ENCODE measurements around the gene SMURF1.
A peak's percentile ranks its signal among the peaks of the same experiment; 100 is the strongest.
"Not testable (repeated sequence)": the region's sequence is repeated elsewhere in the genome, so short reads cannot be mapped to it uniquely, and the experiment has no call there.

Gene SMURF1

DNA sequence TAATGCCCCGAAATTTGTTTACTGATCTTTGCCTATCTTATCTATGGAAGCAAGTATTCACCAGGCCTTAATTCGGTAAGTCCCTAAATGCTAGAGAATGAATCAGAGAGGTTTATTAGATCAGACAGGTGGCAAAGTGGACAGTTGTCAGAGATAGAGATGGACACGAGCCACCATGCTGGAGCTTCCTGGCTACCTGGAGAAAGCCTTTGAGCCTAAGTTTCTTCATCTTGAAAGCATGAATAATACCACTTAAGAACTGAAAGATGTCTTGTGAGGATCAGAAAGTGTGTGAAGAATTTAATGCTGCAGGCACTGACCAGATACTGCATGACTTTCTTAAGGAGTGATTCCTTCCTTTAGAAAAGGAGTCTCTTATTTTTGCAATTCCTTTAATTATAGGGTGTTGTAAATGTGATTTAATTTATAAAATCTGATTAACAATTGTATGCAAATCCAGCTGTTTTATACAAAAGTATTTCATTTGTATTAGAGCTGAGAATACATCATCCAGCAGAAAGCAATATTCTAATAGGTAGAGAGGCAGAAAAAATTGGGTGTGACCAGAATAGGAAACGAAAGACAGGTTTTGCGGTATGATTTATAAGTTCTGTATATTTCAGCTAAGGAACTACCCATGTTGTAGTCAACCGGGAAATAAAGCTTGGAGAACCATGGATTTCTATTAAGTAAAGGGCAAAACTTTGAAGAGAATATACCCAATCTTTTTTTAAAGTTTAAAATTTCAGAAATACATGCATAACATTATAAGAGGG is 82.7 kb downstream of the SMURF1 start:
- no peak for ATAC-seq (replicated peaks)
- no peak overlapping the region for H3K4me3 Mint-ChIP-seq
- peaks cover 2 to 8% of the 10 kb centered on the region in 2 donors for H3K36me3 Mint-ChIP-seq
- peaks cover 2 to 23% of the 10 kb centered on the region in 2 donors for H3K4me1 Mint-ChIP-seq
- H3K27ac Mint-ChIP-seq: peak overlapping the region; percentile 3
- H3K9me3 Mint-ChIP-seq: no peaks in the 10 kb centered on the region
- no peak for DNase-seq
- no peaks in the 10 kb centered on the region for H3K27me3 Mint-ChIP-seq

DNA sequence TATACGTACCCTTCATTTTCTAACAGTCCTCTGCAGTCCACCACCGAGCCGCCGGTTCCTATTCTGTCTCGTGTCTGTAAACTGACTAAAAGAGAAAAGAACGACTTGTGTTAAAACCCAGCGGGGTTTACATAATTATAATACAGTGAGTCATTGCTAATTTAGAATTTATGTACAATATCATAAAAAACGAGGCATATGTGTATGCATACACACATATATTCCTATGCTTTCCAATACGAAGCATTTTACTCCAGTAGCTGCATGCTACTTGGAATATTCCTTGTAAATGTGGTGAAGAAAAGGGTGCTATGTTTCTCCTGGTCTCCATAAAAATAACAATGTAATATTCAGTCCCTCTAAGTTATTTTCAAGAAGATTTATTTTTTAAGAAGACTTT is 89.1 kb downstream of the SMURF1 start:
- Mint-ChIP-seq H3K4me1 (peaks cover 3 to 10% of the 10 kb centered on the region in 2 donors), H3K4me3 (no peak overlapping the region), H3K36me3 (peaks cover 17 to 35% of the 10 kb centered on the region in 2 donors), H3K27ac (no peak overlapping the region), H3K9me3 (no peaks in the 10 kb centered on the region), H3K27me3 (no peaks in the 10 kb centered on the region)
- DNase-seq (no peak), ATAC-seq (replicated peaks) (no peak)

DNA sequence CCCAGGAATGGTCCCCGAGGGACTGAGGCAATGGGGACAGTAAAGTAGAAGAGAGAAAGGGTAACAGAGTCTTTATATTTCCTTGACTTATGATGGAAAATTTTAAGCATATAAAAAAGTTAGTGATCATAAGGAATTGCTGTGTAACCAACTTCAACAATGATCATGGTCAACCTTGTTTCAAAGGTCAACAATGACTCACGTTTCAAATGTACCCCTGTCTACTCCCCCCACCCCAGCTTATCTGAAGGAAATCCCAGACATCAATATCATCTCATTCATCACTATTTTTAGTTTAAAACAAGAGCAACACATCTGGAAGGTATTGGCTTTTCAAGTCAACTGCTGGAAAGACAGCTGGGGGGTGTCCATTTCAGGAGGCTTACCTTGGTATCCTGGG is 92.9 kb downstream of the SMURF1 start:
- H3K4me3 Mint-ChIP-seq: no peak overlapping the region
- DNase-seq (no peak), ATAC-seq (replicated peaks) (no peak)
- no peaks in the 10 kb centered on the region for H3K9me3 Mint-ChIP-seq
- peaks cover 3 to 10% of the 10 kb centered on the region in 2 donors for H3K4me1 Mint-ChIP-seq
- H3K27ac Mint-ChIP-seq: no peak overlapping the region
- H3K36me3 Mint-ChIP-seq: peaks cover 33 to 50% of the 10 kb centered on the region in 2 donors
- H3K27me3 Mint-ChIP-seq: no peaks in the 10 kb centered on the region

DNA sequence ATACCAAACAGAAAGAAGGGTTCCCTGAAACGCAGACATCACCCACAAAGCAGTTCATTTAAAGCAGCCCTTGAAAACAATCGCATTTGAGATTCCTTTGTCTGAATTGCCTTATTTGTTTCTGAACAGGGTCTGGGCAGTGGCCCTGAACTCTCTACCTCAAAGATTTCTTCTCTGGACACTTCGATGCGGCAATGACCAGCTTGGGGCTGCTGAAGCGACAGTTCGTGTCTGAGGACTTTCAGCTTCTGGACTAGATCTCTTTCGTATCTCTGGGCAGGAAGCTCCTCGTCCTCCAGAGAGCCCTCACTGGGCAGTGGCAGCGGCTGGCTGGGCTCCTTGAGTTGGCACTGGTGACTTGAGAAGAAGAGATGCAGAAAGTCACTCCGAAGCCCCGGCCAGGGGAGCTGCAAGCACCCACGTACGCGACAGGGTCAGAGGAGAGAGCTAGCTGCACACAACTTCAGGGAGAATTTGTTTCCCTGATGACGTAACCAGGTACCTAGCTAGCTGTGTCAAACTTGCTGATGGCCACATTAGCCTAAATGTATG is 96.3 kb downstream of the SMURF1 start:
- Mint-ChIP-seq H3K27me3 (no peaks in the 10 kb centered on the region), H3K4me1 (peaks cover 6 to 10% of the 10 kb centered on the region in 2 donors), H3K36me3 (peaks cover 54 to 56% of the 10 kb centered on the region in 2 donors), H3K9me3 (no peaks in the 10 kb centered on the region), H3K4me3 (no peak overlapping the region), H3K27ac (peak overlapping the region; percentile 31)
- no peak for ATAC-seq (replicated peaks)
- DNase-seq: no peak

DNA sequence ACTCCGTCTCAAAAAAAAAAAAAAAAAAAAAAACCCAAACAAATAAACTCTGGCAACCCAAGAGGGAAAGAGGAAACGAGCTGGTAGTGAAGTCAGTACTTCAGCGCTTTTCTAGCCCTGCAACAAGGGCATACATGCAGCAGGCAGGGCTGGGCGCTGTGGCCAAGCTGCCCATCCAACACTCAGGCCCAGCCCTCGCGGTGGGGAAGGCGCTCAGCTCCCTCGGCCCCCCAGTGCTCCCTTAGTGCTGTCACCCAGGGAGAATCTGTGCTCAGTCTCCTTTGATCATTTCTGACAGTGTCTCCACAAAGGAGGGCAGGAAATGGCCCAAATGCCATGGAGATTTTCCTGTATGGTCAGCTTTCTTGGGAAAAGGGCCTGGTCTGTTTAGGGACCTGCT is 97.2 kb downstream of the SMURF1 start:
- H3K4me1 Mint-ChIP-seq: peaks cover 6 to 10% of the 10 kb centered on the region in 2 donors
- no peaks in the 10 kb centered on the region for H3K27me3 Mint-ChIP-seq
- no peak overlapping the region for H3K4me3 Mint-ChIP-seq
- H3K9me3 Mint-ChIP-seq: no peaks in the 10 kb centered on the region
- H3K27ac Mint-ChIP-seq: peak overlapping the region; percentile 65
- DNase-seq (no peak), ATAC-seq (replicated peaks) (no peak)
- H3K36me3 Mint-ChIP-seq: peaks cover 49 to 53% of the 10 kb centered on the region in 2 donors

DNA sequence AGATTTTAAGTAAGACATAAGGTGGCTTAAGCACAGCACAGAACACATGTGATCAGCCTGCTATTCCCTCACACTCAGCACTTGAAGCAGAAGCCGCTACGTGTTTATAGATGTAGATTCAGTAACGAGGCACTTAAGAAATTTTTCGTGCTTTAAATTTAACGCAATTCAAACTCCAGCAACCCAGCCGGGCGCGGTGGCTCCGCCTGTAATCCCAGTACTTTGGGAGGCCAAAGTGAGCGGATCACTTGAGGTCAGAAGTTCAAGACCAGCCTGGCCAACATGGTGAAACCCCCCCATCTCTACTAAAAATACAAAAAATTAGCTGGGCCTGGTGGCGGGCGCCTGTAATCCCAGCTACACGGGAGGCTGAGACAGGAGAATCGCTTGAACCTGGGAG is 97.6 kb downstream of the SMURF1 start:
- ATAC-seq (replicated peaks); H3K4me3 Mint-ChIP-seq; DNase-seq; H3K4me1 Mint-ChIP-seq; H3K27ac Mint-ChIP-seq; H3K9me3 Mint-ChIP-seq; H3K27me3 Mint-ChIP-seq: not testable (repeated sequence)
- peaks cover 49 to 51% of the 10 kb centered on the region in 2 donors for H3K36me3 Mint-ChIP-seq

DNA sequence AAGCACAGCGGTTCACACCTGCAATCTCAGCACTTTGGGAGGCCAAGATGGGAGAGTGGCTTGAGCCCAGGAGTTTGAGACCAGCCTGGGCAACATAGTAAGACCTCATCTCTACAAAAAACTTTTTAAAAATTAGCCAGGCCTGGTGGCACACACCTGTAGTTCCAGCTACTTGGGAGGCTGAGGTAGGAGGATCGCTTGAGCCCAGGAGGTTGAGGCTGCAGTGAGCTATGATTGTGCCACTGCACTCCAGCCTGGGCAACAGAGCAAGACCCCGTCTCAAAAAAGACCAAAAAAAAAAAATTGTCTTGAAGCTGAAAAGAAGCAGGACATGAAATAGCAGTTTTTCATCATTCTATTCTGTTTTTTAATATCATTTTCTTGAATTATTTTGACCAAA is 99.0 kb downstream of the SMURF1 start:
- not testable (repeated sequence) for H3K27ac Mint-ChIP-seq; H3K27me3 Mint-ChIP-seq; H3K4me3 Mint-ChIP-seq; ATAC-seq (replicated peaks); H3K9me3 Mint-ChIP-seq; H3K4me1 Mint-ChIP-seq; DNase-seq
- H3K36me3 Mint-ChIP-seq: peaks cover 54 to 57% of the 10 kb centered on the region in 2 donors

DNA sequence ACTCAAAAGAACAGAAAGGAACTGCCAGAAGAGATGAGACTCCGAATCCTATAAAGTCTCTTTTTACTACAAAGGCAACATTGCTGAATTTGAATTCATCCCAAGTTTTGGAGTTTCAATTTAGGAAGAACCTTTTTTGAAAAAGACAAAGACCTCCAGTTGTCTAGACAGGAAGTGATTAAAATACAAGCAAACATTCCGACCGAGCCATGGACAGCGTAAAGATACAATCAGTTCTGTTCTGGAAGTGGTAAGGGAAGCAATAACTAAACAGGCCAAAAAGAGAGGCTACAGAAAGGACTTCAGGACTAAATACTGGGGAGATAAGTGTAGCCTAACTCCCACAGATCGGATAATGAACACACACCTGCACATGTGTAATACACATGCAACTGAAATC is 101.0 kb downstream of the SMURF1 start:
- ATAC-seq (replicated peaks): no peak
- Mint-ChIP-seq H3K4me1 (peaks cover 0 to 3% of the 10 kb centered on the region in 2 donors), H3K27me3 (no peaks in the 10 kb centered on the region), H3K9me3 (no peaks in the 10 kb centered on the region), H3K27ac (no peak overlapping the region), H3K36me3 (peaks cover 52 to 57% of the 10 kb centered on the region in 2 donors), H3K4me3 (no peak overlapping the region)
- DNase-seq: no peak

DNA sequence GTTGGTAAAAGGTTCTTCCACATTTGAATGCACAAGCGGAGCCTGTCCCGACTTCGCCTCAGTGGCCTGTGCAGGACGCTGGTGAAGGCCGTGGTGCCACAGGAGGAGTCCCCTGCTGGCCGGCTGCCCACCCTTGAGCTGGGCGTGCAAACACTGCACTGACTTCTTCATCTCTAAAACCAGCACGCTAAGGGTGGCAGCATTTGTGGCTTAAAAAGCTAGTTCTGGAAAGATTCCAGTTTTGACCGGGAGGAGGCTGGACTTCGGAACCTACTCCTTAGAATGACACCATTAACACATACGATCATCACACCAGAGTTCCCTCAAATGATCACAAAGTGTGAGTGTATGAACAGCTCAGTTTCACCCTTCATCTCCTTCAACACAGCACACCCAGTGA is 102.4 kb downstream of the SMURF1 start:
- H3K27ac Mint-ChIP-seq: peak overlapping the region; percentile 4
- H3K4me1 Mint-ChIP-seq: peaks cover 0 to 3% of the 10 kb centered on the region in 2 donors
- H3K9me3 Mint-ChIP-seq: no peaks in the 10 kb centered on the region
- DNase-seq (no peak), ATAC-seq (replicated peaks) (no peak)
- no peak overlapping the region for H3K4me3 Mint-ChIP-seq
- no peaks in the 10 kb centered on the region for H3K27me3 Mint-ChIP-seq
- H3K36me3 Mint-ChIP-seq: peaks cover 53 to 63% of the 10 kb centered on the region in 2 donors

DNA sequence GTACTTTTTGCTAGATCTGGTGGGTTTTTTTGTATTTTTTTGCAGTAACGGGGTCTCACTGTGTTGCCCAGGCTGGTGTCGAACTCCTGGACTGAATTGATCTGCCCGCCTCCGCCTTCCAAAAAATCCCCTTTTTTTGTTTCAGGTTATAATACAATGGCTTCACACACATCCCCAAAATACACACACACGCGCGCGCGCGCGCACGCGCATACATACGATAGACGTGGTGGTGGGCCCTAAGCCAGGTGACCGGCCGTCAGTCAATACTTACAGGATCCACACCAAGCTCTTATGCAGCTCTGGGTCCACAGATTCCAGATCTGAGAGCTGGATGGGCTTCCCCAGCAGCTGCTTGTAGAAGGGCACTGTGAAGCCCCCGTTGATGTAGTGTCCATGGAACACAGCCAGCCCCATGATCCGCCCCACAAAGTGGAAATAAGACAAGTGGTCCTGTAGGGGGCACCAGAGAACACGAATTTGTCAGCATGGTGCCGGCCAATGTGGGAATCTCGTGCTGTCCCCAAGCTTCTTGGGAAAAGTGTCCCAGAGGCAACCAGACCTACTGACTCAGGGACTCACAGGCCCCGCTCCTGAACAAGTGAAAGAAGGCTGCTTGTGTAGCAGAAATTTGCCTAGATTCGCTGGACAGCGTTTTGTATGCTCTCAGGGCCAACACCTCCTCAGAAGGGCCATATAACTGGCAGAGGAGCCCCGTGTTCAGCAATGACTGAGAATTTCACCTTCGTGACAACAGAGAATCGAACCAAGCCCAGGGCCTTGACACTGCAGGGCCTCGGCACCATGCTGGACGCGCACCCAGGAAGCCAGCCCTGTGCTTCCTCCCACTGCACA is 103.6 kb downstream of the SMURF1 start:
- Mint-ChIP-seq H3K27ac (peak overlapping the region; percentile 80), H3K27me3 (no peaks in the 10 kb centered on the region), H3K36me3 (peaks cover 57 to 68% of the 10 kb centered on the region in 2 donors), H3K4me3 (no peak overlapping the region), H3K9me3 (no peaks in the 10 kb centered on the region), H3K4me1 (peaks cover 0 to 3% of the 10 kb centered on the region in 2 donors)
- ATAC-seq (replicated peaks): peak; percentile 70 to 72
- DNase-seq: peak; percentile 25

DNA sequence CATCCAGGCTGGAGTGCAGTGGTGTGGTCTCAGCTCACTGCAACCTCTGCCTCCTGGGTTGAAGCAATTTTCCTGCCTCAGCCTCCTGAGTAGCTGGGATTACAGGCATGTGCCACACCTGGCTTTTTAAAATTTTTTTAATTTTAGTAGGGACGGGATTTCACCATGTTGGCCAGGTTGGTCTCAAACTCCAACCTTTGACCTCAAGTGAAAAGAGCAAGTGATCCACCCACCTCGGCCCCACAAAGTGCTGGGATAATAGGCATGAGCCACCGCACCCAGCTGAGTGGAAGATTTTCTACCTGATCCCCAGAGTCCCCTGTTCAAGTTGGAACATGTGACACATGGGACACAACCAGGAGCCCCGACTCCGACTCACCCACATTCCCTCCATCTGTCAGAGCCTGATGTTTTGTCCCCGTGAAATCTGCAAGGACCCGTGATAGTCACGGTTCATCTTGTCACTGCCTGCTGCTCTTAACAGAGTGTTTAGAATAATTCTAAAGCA is 104.5 kb downstream of the SMURF1 start:
- no peak overlapping the region for H3K27ac Mint-ChIP-seq
- H3K4me3 Mint-ChIP-seq: no peak overlapping the region
- H3K4me1 Mint-ChIP-seq: peaks cover 0 to 3% of the 10 kb centered on the region in 2 donors
- ATAC-seq (replicated peaks) (no peak), DNase-seq (no peak)
- H3K9me3 Mint-ChIP-seq: no peaks in the 10 kb centered on the region
- no peaks in the 10 kb centered on the region for H3K27me3 Mint-ChIP-seq
- peaks cover 57 to 74% of the 10 kb centered on the region in 2 donors for H3K36me3 Mint-ChIP-seq

DNA sequence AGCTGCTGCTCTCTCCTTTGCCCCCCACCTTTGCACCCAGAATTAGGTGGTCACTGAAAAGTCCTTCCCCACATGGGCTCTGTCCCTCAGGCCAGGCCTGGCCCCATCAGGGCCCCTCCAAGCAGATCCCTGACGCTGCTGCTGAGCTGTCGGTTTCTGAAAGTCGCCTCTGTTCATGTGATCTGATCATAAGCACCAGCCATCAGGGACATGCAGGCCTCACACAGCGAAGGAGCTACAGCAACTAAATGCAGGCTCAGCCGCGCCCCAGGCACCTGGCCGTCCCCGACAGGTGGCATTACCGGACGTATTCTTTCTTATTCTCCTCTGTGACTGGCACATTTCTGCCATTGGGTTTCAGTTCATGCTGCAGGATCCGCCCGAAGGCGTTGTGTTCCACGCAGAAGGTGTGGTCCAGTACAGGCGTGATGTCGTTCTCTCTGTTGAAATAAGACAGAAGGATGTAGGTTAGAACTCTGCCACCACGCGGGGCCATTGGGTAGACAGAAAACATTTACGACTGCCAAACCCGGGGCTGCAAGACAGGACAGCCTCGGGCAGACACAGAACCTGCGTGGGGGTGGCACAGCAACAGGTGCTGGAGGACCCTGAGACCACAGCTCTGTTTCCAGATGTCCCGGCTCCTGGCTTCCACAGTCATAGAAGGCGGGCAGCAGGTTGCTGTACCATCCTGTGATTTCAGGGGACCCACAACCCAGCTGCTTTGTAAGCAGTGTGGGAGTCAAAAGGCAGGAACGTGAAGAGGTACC is 105.6 kb downstream of the SMURF1 start:
- no peak for DNase-seq
- Mint-ChIP-seq H3K27ac (peak overlapping the region; percentile 9), H3K27me3 (no peaks in the 10 kb centered on the region), H3K4me3 (no peak overlapping the region), H3K4me1 (no peaks in the 10 kb centered on the region), H3K36me3 (peaks cover 49 to 71% of the 10 kb centered on the region in 2 donors), H3K9me3 (no peaks in the 10 kb centered on the region)
- no peak for ATAC-seq (replicated peaks)

DNA sequence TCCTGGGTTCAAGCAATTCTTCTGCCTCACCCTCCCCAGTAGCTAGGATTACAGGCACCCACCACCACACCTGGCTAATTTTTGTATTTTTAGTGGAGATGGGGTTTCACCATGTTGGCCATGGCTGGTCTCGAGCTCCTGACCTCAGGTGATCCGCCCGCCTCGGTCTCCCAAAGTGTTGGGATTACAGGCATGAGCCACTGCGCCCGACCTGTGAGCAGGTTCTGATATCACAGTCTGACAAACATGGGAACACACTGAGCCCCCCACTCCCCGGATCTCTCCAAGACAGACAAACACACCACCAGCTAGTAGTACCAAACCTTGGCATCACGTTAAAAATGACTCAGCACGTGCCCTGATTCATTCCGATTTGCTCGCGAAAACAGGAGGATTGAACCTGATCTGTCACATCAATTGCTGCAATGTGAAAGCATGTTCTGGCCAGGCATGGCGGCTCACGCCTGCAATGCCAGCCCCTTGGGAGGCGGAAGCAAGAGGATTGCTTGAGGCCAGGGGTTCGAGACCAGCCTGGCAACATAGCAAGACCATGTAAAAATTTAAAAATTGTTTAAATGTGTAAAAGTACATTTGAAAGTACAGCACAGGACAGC is 106.5 kb downstream of the SMURF1 start:
- no peak for ATAC-seq (replicated peaks)
- Mint-ChIP-seq H3K4me3 (no peak overlapping the region), H3K36me3 (peaks cover 47 to 64% of the 10 kb centered on the region in 2 donors), H3K9me3 (no peaks in the 10 kb centered on the region), H3K27ac (peak overlapping the region; percentile 47), H3K4me1 (no peaks in the 10 kb centered on the region), H3K27me3 (no peaks in the 10 kb centered on the region)
- DNase-seq: no peak

Measured in stimulated activated naive B cell treated with anti-CD40 and anti-IgM and Interleukin-4, amounts not matched to agents 10 μg/mL and 1 μg/mL and 100 μg/mL, for 72 hours (primary cell).